T-helper 2 cell treated with Interferon-gamma antibody and Interleukin-4, amounts not matched to agents 5 μg/mL and 100 μg/mL, for 36 hours (primary cell): ENCODE data around the gene TBC1D28.
A peak's percentile ranks its signal among the peaks of the same experiment; 100 is the strongest.
"Not testable (repeated sequence)": the region's sequence is repeated elsewhere in the genome, so short reads cannot be mapped to it uniquely, and the experiment has no call there.

Experiments used
- DNase-seq: peaks from one replicate; pipeline ENCODE4 v3.0.0; 2021; ENCODE audit warnings: low spot score
- H3K27ac Mint-ChIP-seq: one replicate; pipeline ENCODE4 v1.8.0; 2021; ENCODE audit warnings: mild to moderate bottlenecking, mixed read lengths
- H3K27me3 Mint-ChIP-seq: one replicate; pipeline ENCODE4 v1.8.0; 2021; ENCODE audit warnings: low read depth, mixed read lengths
- H3K36me3 Mint-ChIP-seq: one replicate; pipeline ENCODE4 v1.8.0; 2021; ENCODE audit warnings: low read depth, mixed read lengths
- H3K4me1 Mint-ChIP-seq: one replicate; pipeline ENCODE4 v1.8.0; 2021; ENCODE audit warnings: low read depth, mixed read lengths
- H3K4me3 Mint-ChIP-seq: one replicate; pipeline ENCODE4 v1.8.0; 2022; ENCODE audit warnings: mild to moderate bottlenecking, moderate library complexity, mixed read lengths
- H3K9me3 Mint-ChIP-seq: one replicate; pipeline ENCODE4 v1.8.0; 2021; ENCODE audit warnings: mixed read lengths

Gene TBC1D28

DNA sequence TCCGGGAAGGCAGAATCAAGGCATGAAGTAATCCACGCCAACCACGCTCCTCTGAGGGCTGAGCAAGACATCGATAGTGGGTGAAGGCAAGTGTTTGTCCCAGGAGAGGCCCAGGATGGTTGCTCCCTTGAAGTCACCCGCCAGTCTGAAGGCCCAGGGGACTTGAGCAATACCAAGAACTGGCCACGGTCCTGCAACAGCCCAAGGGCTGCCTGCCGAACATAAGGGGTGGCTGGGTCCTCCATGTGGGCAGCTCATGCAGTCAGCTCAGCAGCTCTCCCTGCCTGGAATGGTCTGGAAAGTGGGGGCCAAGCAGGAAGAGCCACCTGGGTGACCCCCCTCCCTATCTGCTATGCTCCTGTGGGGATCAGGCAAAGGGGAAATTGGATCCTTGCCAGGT lies 8.4 kb downstream of the TBC1D28 start:
- H3K27me3 Mint-ChIP-seq: peaks cover 19% of the 10 kb centered on the region
- not testable (repeated sequence) for H3K4me3 Mint-ChIP-seq, H3K9me3 Mint-ChIP-seq, H3K27ac Mint-ChIP-seq, DNase-seq, H3K4me1 Mint-ChIP-seq, H3K36me3 Mint-ChIP-seq

- H3K27ac Mint-ChIP-seq, H3K36me3 Mint-ChIP-seq, H3K4me1 Mint-ChIP-seq, H3K9me3 Mint-ChIP-seq, DNase-seq: not testable (repeated sequence)
- Mint-ChIP-seq H3K27me3 (peaks cover 19% of the 10 kb centered on the region), H3K4me3 (peak overlapping the region; percentile 66)
Measured at GRCh38 chr17:18634550-18635263, 9.5 kb downstream of the TBC1D28 start.

DNA sequence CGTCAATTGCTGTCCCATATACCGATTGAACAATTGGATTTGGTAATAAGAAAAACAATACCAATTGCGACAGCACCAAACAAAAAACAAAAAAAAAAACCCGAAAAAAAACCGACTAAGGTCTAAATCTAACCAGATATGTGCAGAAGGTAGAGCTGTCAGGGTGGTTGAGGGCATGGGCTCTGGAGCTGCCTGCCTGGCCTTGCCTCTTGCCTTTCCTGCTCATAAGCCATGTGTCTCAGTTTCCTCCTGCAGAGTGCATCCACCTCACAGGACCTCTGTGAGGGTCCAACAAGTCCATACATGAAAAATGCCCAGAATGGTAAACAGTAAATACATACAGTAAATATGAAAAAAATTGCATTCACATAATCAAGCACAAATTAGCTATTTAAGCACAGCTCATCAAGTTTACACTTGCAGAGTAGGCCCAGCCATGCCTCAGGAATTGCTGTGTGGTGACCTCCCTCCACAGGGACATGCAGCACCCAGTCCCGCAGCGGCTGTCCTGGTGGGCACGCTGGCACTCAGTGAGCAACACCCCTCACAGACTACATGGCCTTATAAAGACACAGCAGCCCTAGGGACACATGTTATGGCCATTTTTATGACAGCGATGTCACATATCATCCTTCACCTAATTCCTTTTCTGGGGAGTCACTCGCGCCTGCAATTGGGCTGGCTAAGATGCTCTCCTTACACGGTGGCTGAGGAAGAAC lies 17.9 kb downstream of the TBC1D28 start:
- H3K4me3 Mint-ChIP-seq: peak overlapping the region; percentile 78
- H3K9me3 Mint-ChIP-seq: no peaks in the 10 kb centered on the region
- peaks cover 7% of the 10 kb centered on the region for H3K4me1 Mint-ChIP-seq
- H3K27me3 Mint-ChIP-seq: peaks cover 2% of the 10 kb centered on the region
- no peak for DNase-seq
- peak overlapping the region; percentile 24 for H3K27ac Mint-ChIP-seq
- H3K36me3 Mint-ChIP-seq: no peaks in the 10 kb centered on the region

DNA sequence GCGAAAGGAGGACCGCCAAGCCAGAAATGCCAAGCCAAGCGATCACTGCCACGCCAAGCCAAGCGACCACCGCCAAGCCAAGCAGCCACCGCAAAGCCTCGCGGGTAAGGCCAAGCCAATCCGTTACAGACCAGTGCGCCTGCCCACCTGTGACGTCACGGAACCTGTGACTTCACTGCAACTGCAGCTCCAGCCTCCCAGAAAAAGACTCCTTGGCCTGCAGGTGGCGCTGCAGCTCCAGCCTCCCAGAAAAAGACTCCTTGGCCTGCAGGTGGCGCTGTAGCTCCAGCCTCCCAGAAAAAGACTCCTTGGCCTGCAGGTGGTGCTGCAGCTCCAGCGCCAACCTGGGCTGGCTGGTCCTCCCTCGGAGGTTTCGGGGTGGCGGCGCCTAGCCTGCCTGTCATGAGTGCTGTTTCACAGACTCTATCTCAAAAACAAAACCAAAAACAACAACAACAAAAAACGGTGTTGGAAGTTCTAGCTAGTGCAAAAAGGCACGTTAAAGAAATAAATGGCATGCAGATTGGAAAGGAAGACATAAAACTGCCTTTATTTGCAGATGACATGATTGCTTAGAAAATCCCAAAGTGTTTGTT lies 18.6 kb downstream of the TBC1D28 start:
- not testable (repeated sequence) for H3K36me3 Mint-ChIP-seq, H3K27me3 Mint-ChIP-seq, H3K4me1 Mint-ChIP-seq, H3K9me3 Mint-ChIP-seq
- Mint-ChIP-seq H3K27ac (peak overlapping the region; percentile 97), H3K4me3 (peak overlapping the region; percentile 78)
- peak; percentile 95 for DNase-seq

GRCh38 chr17:18624862-18625501 lies 19.2 kb downstream of the TBC1D28 start:
- not testable (repeated sequence) for H3K36me3 Mint-ChIP-seq, H3K4me1 Mint-ChIP-seq, H3K27me3 Mint-ChIP-seq, H3K9me3 Mint-ChIP-seq
- Mint-ChIP-seq H3K4me3 (peak overlapping the region; percentile 78), H3K27ac (peak overlapping the region; percentile 97)
- peak; percentile 10 for DNase-seq

DNA sequence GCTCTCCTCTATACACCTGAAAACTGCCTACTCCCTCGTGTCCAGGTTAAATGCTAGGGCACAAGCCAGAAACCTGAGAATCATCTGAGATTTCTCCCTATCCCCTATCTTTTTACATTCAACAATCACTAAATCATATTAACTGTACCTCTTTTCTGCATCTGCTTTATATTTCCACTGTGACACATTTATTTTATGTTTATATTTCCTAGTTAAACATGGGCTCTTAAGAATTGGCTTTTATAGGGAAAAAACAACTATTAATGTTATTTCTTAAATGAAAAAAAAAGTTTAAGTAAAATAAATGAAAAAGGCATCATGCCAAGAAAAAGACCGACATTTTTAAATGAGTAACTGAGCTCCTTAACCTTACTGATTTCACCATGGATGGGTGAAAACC lies 26.6 kb downstream of the TBC1D28 start:
- not testable (repeated sequence) for H3K4me3 Mint-ChIP-seq, DNase-seq, H3K36me3 Mint-ChIP-seq, H3K9me3 Mint-ChIP-seq, H3K27me3 Mint-ChIP-seq, H3K27ac Mint-ChIP-seq, H3K4me1 Mint-ChIP-seq

GRCh38 chr17:18613016-18613415 lies 31.2 kb downstream of the TBC1D28 start:
- not testable (repeated sequence) for H3K4me1 Mint-ChIP-seq, H3K27ac Mint-ChIP-seq, H3K27me3 Mint-ChIP-seq, H3K4me3 Mint-ChIP-seq, H3K36me3 Mint-ChIP-seq, DNase-seq, H3K9me3 Mint-ChIP-seq

DNA sequence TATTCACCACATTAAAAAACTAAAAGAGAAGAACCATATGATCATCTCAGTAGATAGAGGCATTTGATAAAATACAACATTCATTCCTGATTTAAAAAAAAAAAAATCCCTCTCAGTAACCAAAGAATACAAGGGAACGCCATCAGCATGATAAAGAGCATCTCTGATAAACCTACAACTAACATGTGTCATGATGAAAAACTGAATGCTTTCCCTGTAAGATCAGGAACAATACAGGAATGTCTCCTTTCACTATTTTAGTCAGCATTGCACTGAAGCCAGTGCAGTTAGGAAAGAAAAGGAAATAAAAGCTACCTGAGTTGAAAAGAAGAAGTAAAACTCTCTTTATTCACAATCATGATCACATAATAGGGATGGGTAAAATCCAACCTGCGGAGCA lies 51.1 kb downstream of the TBC1D28 start:
- H3K27ac Mint-ChIP-seq, H3K9me3 Mint-ChIP-seq, H3K27me3 Mint-ChIP-seq, H3K4me1 Mint-ChIP-seq, H3K36me3 Mint-ChIP-seq, DNase-seq, H3K4me3 Mint-ChIP-seq: not testable (repeated sequence)
